BLaER1 (cell line): ENCODE data around the gene JUP.
A peak's percentile ranks its signal among the peaks of the same experiment; 100 is the strongest.

Experiments
- H3K27ac ChIP-seq: shearing (Covaris generic); formaldehyde crosslinking; 2 replicates; pipeline ENCODE4 v1.8.1; 2022
- H3K27me3 ChIP-seq: shearing (Covaris generic); formaldehyde crosslinking; 2 replicates; pipeline ENCODE4 v1.8.1; 2022
- H3K36me3 ChIP-seq: shearing (Covaris generic); formaldehyde crosslinking; 2 replicates; pipeline ENCODE4 v1.8.1; 2022
- H3K4me1 ChIP-seq: shearing (Covaris generic); formaldehyde crosslinking; 2 replicates; pipeline ENCODE4 v1.8.1; 2022
- H3K4me2 ChIP-seq: shearing (Covaris generic); formaldehyde crosslinking; 2 replicates; pipeline ENCODE4 v1.8.1; 2022
- H3K4me3 ChIP-seq: shearing (Covaris generic); formaldehyde crosslinking; 2 replicates; pipeline ENCODE4 v1.8.1; 2022
- H3K9ac ChIP-seq: shearing (Covaris generic); formaldehyde crosslinking; 2 replicates; pipeline ENCODE4 v1.8.1; 2022
- H3K9me3 ChIP-seq: shearing (Covaris generic); formaldehyde crosslinking; 2 replicates; pipeline ENCODE4 v1.8.1; 2022
- H4K20me1 ChIP-seq: shearing (Covaris generic); formaldehyde crosslinking; 2 replicates; pipeline ENCODE4 v1.8.1; 2022
- Cebpa-rat ChIP-seq: shearing (Covaris generic); IDR thresholded peaks from 2 replicates; pipeline ENCODE4 v1.8.1; 2022

Gene JUP

GRCh38 chr17:41811549-41812380, 25.3 kb upstream of the JUP start, which contains the start of gene P3H4:
P3H4 (minus strand) TSS chr17:41811949; CDS start chr17:41811915, 34 bp downstream.
- TF ChIP-seq Cebpa-rat, result no peak
- Histone ChIP-seq H3K36me3 (peaks cover 20% of the 10 kb centered on the region; the same call in 1 of the 2 replicates), H3K4me2 (peak within 1 kb of the TSS; percentile 98), H3K9me3 (no peaks in the 10 kb centered on the region), H3K27me3 (no peaks in the 10 kb centered on the region), H3K9ac (peak within 1 kb of the TSS; percentile 81), H3K27ac (peak within 1 kb of the TSS; percentile 84), H4K20me1 (no peaks in the 10 kb centered on the region), H3K4me3 (peak within 1 kb of the TSS; percentile 82), H3K4me1 (peaks cover 48% of the 10 kb centered on the region)

GRCh38 chr17:41810659-41811548, 24.4 kb upstream of the JUP start:
- Histone ChIP-seq H4K20me1 (no peaks in the 10 kb centered on the region), H3K27me3 (no peaks in the 10 kb centered on the region), H3K9me3 (no peaks in the 10 kb centered on the region), H3K36me3 (peaks cover 28% of the 10 kb centered on the region; the same call in 1 of the 2 replicates), H3K4me3 (peak overlapping the region; percentile 82), H3K4me2 (peak overlapping the region; percentile 98), H3K9ac (peak overlapping the region; percentile 81), H3K4me1 (peaks cover 48% of the 10 kb centered on the region), H3K27ac (peak overlapping the region; percentile 84)
- TF ChIP-seq Cebpa-rat, result no peak

GRCh38 chr17:41806685-41807445, 20.4 kb upstream of the JUP start:
- no peak overlapping the region for H3K9ac ChIP-seq
- no peaks in the 10 kb centered on the region for H3K9me3 ChIP-seq
- H3K4me1 ChIP-seq, result peaks cover 37% of the 10 kb centered on the region
- H3K36me3 ChIP-seq, result peaks cover 45% of the 10 kb centered on the region; the same call in 1 of the 2 replicates
- no peak overlapping the region for H3K4me2 ChIP-seq
- no peaks in the 10 kb centered on the region for H4K20me1 ChIP-seq
- no peak for TF ChIP-seq Cebpa-rat
- H3K27me3 ChIP-seq, result no peaks in the 10 kb centered on the region
- H3K4me3 ChIP-seq, result no peak overlapping the region
- no peak overlapping the region for H3K27ac ChIP-seq

GRCh38 chr17:41803049-41804020, 16.8 kb upstream of the JUP start:
- H3K4me1 ChIP-seq, result peaks cover 35% of the 10 kb centered on the region
- TF ChIP-seq Cebpa-rat, result no peak
- H3K36me3 ChIP-seq, result peaks cover 35% of the 10 kb centered on the region; the same call in 1 of the 2 replicates
- H3K4me3 ChIP-seq, result no peak overlapping the region
- no peak overlapping the region for H3K9ac ChIP-seq
- no peaks in the 10 kb centered on the region for H3K27me3 ChIP-seq
- H3K4me2 ChIP-seq, result peak overlapping the region; percentile 71
- peak overlapping the region; percentile 44 for H3K27ac ChIP-seq
- no peaks in the 10 kb centered on the region for H4K20me1 ChIP-seq
- no peaks in the 10 kb centered on the region for H3K9me3 ChIP-seq

GRCh38 chr17:41801374-41802271, 15.1 kb upstream of the JUP start:
- Histone ChIP-seq H3K27ac (peak overlapping the region; percentile 18; the same call in 1 of the 2 replicates), H3K27me3 (no peaks in the 10 kb centered on the region), H3K4me2 (peak overlapping the region; percentile 66), H3K4me3 (no peak overlapping the region), H3K9me3 (no peaks in the 10 kb centered on the region), H4K20me1 (no peaks in the 10 kb centered on the region), H3K36me3 (peaks cover 24% of the 10 kb centered on the region; the same call in 1 of the 2 replicates), H3K4me1 (peaks cover 35% of the 10 kb centered on the region), H3K9ac (no peak overlapping the region)
- TF ChIP-seq Cebpa-rat, result no peak

GRCh38 chr17:41800601-41801373, 14.3 kb upstream of the JUP start:
- Histone ChIP-seq H3K27me3 (no peaks in the 10 kb centered on the region), H4K20me1 (no peaks in the 10 kb centered on the region), H3K27ac (peak overlapping the region; percentile 18; the same call in 1 of the 2 replicates), H3K9me3 (no peaks in the 10 kb centered on the region), H3K4me3 (no peak overlapping the region), H3K4me1 (peaks cover 35% of the 10 kb centered on the region), H3K4me2 (peak overlapping the region; percentile 66), H3K36me3 (peaks cover 16% of the 10 kb centered on the region; the same call in 1 of the 2 replicates), H3K9ac (no peak overlapping the region)
- no peak for TF ChIP-seq Cebpa-rat

- no peak overlapping the region for H3K4me3 ChIP-seq
- no peak overlapping the region for H3K4me2 ChIP-seq
- no peaks in the 10 kb centered on the region for H3K27me3 ChIP-seq
- H3K27ac ChIP-seq, result no peak overlapping the region
- H3K36me3 ChIP-seq, result peaks cover 11% of the 10 kb centered on the region; the same call in 1 of the 2 replicates
- H3K4me1 ChIP-seq, result peaks cover 32% of the 10 kb centered on the region
- TF ChIP-seq Cebpa-rat, result no peak
- H3K9ac ChIP-seq, result no peak overlapping the region
- H4K20me1 ChIP-seq, result no peaks in the 10 kb centered on the region
- no peaks in the 10 kb centered on the region for H3K9me3 ChIP-seq
Observed at GRCh38 chr17:41799366-41799765, 12.9 kb upstream of the JUP start.
